Astrocyte (in vitro differentiated cells and primary cell): Measurements from ENCODE around the gene USP6NL. TPM values are rescaled to one million over a fixed set of nuclear protein-coding genes. Genes with fewer than 3 reads are reported as not detected.

ENCODE experiments used
- DNase-seq: peaks from one replicate; pipeline ENCODE4 v3.0.0-alpha.2; 2010; ENCODE audit warnings: low read depth
- FAIRE-seq: peaks from 2 replicates; lab custom pipeline; 2011; peaks lifted over from hg19 to GRCh38; lab: Jason Lieb, UNC
- H2AFZ ChIP-seq: 2 replicates; pipeline ENCODE4 v1.6.0; 2012; ENCODE audit warnings: low read depth, low read length, inconsistent platforms
- H3K27ac ChIP-seq: 2 replicates; pipeline ENCODE4 v1.5.1; 2011; ENCODE audit warnings: low read depth, low read length, inconsistent platforms
- H3K27me3 ChIP-seq: 2 replicates; pipeline ENCODE4 v1.6.0; 2011; ENCODE audit warnings: low read length, inconsistent platforms; ENCODE audit not compliant: insufficient read depth
- H3K36me3 ChIP-seq: 2 replicates; pipeline ENCODE4 v1.5.1; 2011; ENCODE audit warnings: low read length, inconsistent platforms; ENCODE audit not compliant: insufficient read depth
- H3K4me1 ChIP-seq: 2 replicates; pipeline ENCODE4 v1.5.1; 2011; ENCODE audit warnings: low read length, inconsistent platforms; ENCODE audit not compliant: insufficient read depth
- H3K4me2 ChIP-seq: 2 replicates; pipeline ENCODE4 v1.6.0; 2012; ENCODE audit warnings: low read length, inconsistent platforms
- H3K4me3 ChIP-seq: 2 replicates; pipeline ENCODE4 v1.5.1; 2011; ENCODE audit warnings: low read depth, mild to moderate bottlenecking, low read length, inconsistent platforms; ENCODE audit not compliant: insufficient read depth
- H3K79me2 ChIP-seq: 2 replicates; pipeline ENCODE4 v1.6.0; 2012; ENCODE audit warnings: mild to moderate bottlenecking, low read length, inconsistent platforms; ENCODE audit not compliant: insufficient read depth
- H3K9ac ChIP-seq: 2 replicates; pipeline ENCODE4 v1.6.0; 2012; ENCODE audit warnings: mild to moderate bottlenecking, low read length, inconsistent platforms
- H3K9me3 ChIP-seq: 2 replicates; pipeline ENCODE4 v1.5.1; 2012; ENCODE audit warnings: low read depth, mild to moderate bottlenecking, low read length, inconsistent platforms; ENCODE audit not compliant: insufficient read depth
- H4K20me1 ChIP-seq: 2 replicates; pipeline ENCODE4 v1.6.0; 2012; ENCODE audit warnings: low read length, inconsistent platforms; ENCODE audit not compliant: insufficient read depth
- H3K27ac Mint-ChIP-seq: one replicate; pipeline ENCODE4 v1.8.0; 2021; ENCODE audit warnings: mild to moderate bottlenecking, mixed read lengths; ENCODE audit not compliant: unreplicated experiment
- H3K27me3 Mint-ChIP-seq: one replicate; pipeline ENCODE4 v1.8.0; 2021; ENCODE audit warnings: low read depth, mixed read lengths; ENCODE audit not compliant: unreplicated experiment
- H3K36me3 Mint-ChIP-seq: one replicate; pipeline ENCODE4 v1.8.0; 2021; ENCODE audit warnings: low read depth, mixed read lengths; ENCODE audit not compliant: unreplicated experiment
- H3K4me1 Mint-ChIP-seq: one replicate; pipeline ENCODE4 v1.8.0; 2021; ENCODE audit warnings: low read depth, mixed read lengths; ENCODE audit not compliant: unreplicated experiment
- H3K4me3 Mint-ChIP-seq: one replicate; pipeline ENCODE4 v1.8.0; 2021; ENCODE audit warnings: mild to moderate bottlenecking, moderate library complexity, mixed read lengths; ENCODE audit not compliant: unreplicated experiment
- H3K9me3 Mint-ChIP-seq: one replicate; pipeline ENCODE4 v1.8.0; 2021; ENCODE audit warnings: mild to moderate bottlenecking, mixed read lengths; ENCODE audit not compliant: unreplicated experiment
- CTCF ChIP-seq: IDR thresholded peaks from 2 replicates; pipeline ENCODE4 v1.5.1; 2011; ENCODE audit warnings: low read depth, mild to moderate bottlenecking, inconsistent platforms, low read length, moderate library complexity; ENCODE audit not compliant: insufficient read depth
- EZH2 ChIP-seq: IDR thresholded peaks from 2 replicates; pipeline ENCODE4 v1.6.1; 2012; ENCODE audit warnings: mild to moderate bottlenecking, low read length, inconsistent platforms; ENCODE audit not compliant: insufficient read depth
- total RNA-seq: library from RNA; stranded (reverse); gene quantifications from 2 replicates; pipeline ENCODE4 v1.2.1, GENCODE V29; 2021

The USP6NL gene
- total RNA-seq, 1 donor from 2014 or later, result 16.6 TPM

GRCh38 chr10:11626071-11626470, 14.6 kb upstream of the USP6NL start:
- Histone ChIP-seq H3K27ac (no peak overlapping the region), H3K4me2 (no peak overlapping the region), H2AFZ (no peak overlapping the region), H3K4me1 (no peaks in the 10 kb centered on the region), H4K20me1 (no peaks in the 10 kb centered on the region), H3K27me3 (no peaks in the 10 kb centered on the region), H3K9me3 (no peaks in the 10 kb centered on the region), H3K36me3 (no peaks in the 10 kb centered on the region), H3K9ac (no peak overlapping the region), H3K4me3 (no peak overlapping the region), H3K79me2 (no peaks in the 10 kb centered on the region)
- peaks cover 1% of the 10 kb centered on the region for H3K27me3 Mint-ChIP-seq
- H3K27ac Mint-ChIP-seq, result no peak overlapping the region
- FAIRE-seq (no peak), DNase-seq (no peak)
- no peak overlapping the region for H3K4me3 Mint-ChIP-seq
- no peaks in the 10 kb centered on the region for H3K36me3 Mint-ChIP-seq
- TF ChIP-seq CTCF (no peak), EZH2 (no peak)
- no peaks in the 10 kb centered on the region for H3K9me3 Mint-ChIP-seq
- H3K4me1 Mint-ChIP-seq, result no peaks in the 10 kb centered on the region

GRCh38 chr10:11625019-11625735, 13.7 kb upstream of the USP6NL start:
- Histone ChIP-seq H3K27ac (no peak overlapping the region), H3K9ac (no peak overlapping the region), H3K4me2 (no peak overlapping the region), H4K20me1 (no peaks in the 10 kb centered on the region), H2AFZ (no peak overlapping the region), H3K4me1 (no peaks in the 10 kb centered on the region), H3K36me3 (no peaks in the 10 kb centered on the region), H3K4me3 (no peak overlapping the region), H3K27me3 (no peaks in the 10 kb centered on the region), H3K79me2 (no peaks in the 10 kb centered on the region), H3K9me3 (no peaks in the 10 kb centered on the region)
- H3K9me3 Mint-ChIP-seq, result no peaks in the 10 kb centered on the region
- peaks cover 1% of the 10 kb centered on the region for H3K27me3 Mint-ChIP-seq
- no peak for DNase-seq
- H3K27ac Mint-ChIP-seq, result no peak overlapping the region
- H3K4me3 Mint-ChIP-seq, result no peak overlapping the region
- no peaks in the 10 kb centered on the region for H3K36me3 Mint-ChIP-seq
- no peak for FAIRE-seq
- TF ChIP-seq EZH2, result no peak
- no peak for TF ChIP-seq CTCF
- no peaks in the 10 kb centered on the region for H3K4me1 Mint-ChIP-seq

- no peak for FAIRE-seq
- no peaks in the 10 kb centered on the region for H3K36me3 Mint-ChIP-seq
- no peak overlapping the region for H3K4me3 Mint-ChIP-seq
These were observed 5.8 kb upstream of the USP6NL start for GRCh38 chr10:11617233-11617632.

More at GRCh38 chr10:11617233-11617632, 5.8 kb upstream of the USP6NL start:
- no peak for TF ChIP-seq EZH2
- no peak for TF ChIP-seq CTCF
- Mint-ChIP-seq H3K9me3 (no peaks in the 10 kb centered on the region), H3K27me3 (no peaks in the 10 kb centered on the region), H3K27ac (no peak overlapping the region), H3K4me1 (peaks cover 3% of the 10 kb centered on the region)
- Histone ChIP-seq H3K4me2 (no peak overlapping the region), H3K27me3 (no peaks in the 10 kb centered on the region), H3K27ac (no peak overlapping the region), H3K4me3 (no peak overlapping the region), H3K4me1 (no peaks in the 10 kb centered on the region), H2AFZ (no peak overlapping the region), H3K79me2 (no peaks in the 10 kb centered on the region), H4K20me1 (no peaks in the 10 kb centered on the region), H3K36me3 (no peaks in the 10 kb centered on the region), H3K9ac (no peak overlapping the region), H3K9me3 (no peaks in the 10 kb centered on the region)
- no peak for DNase-seq
